NCI-H2196 (cell line): Measurements from ENCODE around the gene SNRPN.
"Not testable (repeated sequence)": the region's sequence is repeated elsewhere in the genome, so short reads cannot be mapped to it uniquely, and the experiment has no call there.

Experiments used
- DNase-seq: peaks from one replicate; lab custom pipeline; 2025; ENCODE audit not compliant: unreplicated experiment; lab: John Stamatoyannopoulos, UW

The SNRPN gene

DNA sequence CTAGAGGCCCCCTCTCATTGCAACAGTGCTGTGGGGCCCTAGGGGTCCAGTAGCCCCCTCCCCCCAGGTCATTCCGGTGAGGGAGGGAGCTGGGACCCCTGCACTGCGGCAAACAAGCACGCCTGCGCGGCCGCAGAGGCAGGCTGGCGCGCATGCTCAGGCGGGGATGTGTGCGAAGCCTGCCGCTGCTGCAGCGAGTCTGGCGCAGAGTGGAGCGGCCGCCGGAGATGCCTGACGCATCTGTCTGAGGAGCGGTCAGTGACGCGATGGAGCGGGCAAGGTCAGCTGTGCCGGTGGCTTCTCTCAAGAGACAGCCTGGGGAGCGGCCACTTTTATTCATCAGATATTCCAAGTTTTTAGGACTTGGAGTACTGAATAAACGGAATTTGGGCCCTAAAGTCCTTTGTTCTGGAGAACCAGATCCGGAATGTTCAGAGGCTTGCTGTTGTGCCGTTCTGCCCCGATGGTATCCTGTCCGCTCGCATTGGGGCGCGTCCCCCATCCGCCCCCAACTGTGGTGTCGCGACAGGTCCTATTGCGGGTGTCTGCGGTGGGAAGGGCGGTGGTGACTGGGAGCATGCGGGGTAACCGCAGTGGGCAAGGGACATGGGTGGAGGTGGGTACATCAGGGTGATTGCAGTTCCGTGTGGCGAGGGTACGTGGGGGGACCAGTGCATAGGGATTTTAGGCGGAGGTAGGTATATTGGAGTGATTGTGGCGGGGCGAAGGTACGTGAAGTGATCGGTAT is at the start of gene SNRPN, which contains the start of gene SNURF:
SNRPN (plus strand) TSS at position 205 of the 748 bp plus-strand sequence. CDS start 19,467 bp downstream, outside the sequence.
SNURF (plus strand) TSS at position 205 of the 748 bp plus-strand sequence; CDS start at position 267, 62 bp downstream.
- no peak for DNase-seq

DNA sequence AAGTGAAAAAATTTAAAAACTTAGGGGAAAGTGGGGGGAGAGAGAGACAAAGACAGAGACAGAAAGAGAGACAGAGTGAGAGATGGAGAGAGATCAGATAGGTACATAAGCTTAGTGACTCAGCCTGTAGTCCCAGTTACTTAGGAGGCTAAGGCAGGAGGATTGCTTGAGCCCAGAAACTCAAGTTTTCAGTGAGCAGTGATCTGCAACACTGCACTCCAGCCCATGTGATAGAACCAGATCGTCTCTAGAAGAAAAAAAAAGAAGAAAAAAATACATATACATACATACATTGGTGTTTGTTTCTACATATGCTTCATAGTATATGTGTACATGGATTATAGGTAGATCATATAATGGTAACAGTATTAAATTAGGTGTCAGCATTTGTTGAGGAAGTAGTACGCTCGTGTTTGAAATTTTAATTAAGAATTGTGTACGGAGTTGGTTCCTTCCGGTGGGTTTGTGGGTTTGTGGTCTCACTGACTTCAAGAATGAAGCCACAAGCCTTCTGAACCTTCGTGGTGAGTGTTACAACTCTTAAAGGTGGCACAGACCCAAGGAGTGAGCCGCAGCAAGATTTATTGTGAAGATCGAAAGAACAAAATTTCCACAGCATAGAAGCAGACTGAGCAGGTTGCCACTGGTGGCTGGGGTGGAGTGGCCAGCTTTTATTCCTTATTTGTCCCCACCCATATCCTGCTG is 38.3 kb upstream of the SNRPN start:
- no peak for DNase-seq

DNA sequence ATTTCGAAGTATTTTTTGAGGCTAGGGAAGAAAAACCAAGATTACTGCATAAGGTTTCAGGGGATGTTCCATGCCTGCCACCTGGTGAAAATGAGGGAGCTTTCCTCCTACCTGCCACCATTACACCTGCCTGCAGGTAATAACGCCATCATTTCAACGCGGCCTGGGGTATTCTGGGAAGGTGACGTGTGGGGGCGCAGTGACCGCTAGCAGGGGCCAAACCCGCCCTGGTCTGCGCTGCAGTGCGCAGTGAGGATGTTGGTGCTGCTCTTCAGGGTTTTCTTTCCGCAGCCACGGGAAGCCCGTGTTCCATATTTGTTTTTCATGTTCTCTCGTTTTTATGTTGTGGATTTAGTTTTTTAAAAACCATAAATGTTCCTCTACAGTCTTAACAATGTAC is 37.4 kb upstream of the SNRPN start:
- DNase-seq: no peak

DNA sequence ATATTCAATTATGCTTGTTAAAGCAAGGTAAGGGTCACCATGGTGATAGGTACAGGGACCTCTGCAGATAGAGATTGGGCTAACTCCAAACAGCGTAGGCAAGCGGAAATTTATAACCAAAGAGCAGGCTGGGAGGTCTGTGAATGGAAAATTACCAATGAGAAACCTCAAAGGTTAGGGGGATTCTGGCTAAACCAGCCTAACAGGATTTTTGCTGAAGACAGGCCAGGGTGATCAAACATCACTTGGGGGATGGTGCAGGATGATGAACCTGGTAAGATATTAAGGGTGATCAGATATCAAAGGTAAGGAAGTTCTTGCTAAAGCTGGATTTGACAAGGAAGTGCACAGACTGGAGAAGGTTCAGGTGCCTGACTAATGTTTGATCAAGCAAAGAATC is 35.3 kb upstream of the SNRPN start:
- DNase-seq: no peak

DNA sequence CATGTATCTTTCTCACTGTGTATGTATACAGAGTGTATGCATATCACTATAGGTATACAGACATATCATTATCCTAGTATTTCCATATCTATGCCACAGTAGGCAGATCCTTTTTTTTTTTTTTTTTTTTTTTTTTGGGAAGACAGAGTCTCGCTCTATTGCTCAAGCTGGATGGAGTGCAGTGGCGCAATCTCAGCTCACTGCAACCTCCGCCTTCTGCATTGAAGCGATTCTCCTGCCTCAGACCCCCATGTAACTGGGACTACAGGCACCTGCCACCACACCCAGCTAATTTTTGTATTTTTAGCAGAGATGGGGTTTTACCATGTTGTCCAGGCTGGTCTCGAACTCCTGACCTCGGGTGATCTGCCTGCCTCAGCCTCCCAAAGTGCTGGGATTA is 32.0 kb upstream of the SNRPN start:
- DNase-seq: not testable (repeated sequence)

DNA sequence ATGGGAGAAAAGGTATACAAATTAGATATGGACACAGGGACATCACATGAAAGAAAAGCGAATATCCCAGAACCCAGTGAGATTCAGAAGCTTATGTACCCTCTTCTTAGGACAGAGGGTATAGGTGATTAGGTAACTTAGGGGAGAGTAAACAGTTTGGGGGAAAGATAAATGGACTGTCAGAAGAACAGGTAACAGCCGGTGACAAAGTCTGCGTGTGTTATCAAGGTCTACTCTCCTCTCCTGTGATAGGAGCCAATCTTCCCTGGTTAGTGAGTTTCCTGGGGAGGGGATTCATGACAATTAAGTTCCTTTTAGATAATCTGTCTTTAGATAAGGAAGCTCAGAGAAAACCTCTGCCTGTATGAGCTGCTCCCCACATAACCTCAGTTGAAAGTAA is 30.6 kb upstream of the SNRPN start:
- DNase-seq: no peak

- DNase-seq: no peak
Measured at GRCh38 chr15:24924621-24925020, 30.2 kb upstream of the SNRPN start.

GRCh38 chr15:24931874-24932732 is 22.7 kb upstream of the SNRPN start:
- DNase-seq: not testable (repeated sequence)

GRCh38 chr15:24933716-24934115 is 21.1 kb upstream of the SNRPN start:
- DNase-seq: no peak

- not testable (repeated sequence) for DNase-seq
Measured at GRCh38 chr15:24938224-24938623, 16.6 kb upstream of the SNRPN start.

- no peak for DNase-seq
Measured at GRCh38 chr15:24940236-24940635, 14.6 kb upstream of the SNRPN start.

- DNase-seq: no peak
Measured at GRCh38 chr15:24943361-24943760, 11.4 kb upstream of the SNRPN start.

GRCh38 chr15:24944954-24945353 is 9.8 kb upstream of the SNRPN start:
- no peak for DNase-seq

DNA sequence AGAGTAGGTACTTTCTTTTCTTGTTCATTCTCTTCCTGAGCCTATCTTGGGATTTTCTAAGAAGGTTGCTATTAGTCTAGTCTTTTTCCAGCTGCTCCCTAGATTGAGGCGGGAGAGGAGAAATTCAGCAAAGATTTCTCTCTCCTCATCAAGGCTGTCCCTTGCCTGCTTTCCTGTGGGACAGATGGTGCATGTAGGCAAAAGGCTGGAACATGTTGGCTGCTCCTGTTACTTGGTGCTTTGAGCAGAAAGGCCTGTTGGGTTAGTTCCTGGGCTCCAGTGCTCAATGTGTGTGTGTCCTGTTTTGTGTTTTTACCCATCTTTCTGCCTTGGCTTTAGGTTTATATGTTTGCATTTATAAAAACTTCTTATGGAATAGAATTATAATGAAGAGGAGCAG is 9.1 kb upstream of the SNRPN start:
- DNase-seq: no peak

DNA sequence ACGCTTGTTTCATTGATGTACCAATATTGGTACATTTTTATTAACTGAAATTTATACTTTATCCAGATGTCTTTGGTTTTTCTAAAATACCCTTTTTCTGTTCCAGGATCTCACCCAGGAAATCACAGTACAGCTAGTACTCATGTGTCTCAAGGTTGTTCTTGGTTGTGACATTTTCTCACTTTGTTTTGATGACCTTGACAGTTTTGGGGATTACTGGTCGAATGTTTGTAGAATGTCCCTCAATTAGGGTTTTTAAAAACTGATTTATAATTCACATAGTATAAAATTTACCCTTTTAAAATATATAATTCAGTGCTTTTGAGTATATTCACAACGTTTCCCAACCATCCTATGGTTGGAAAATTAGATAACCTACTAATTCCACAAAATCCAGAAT is 6.3 kb upstream of the SNRPN start:
- no peak for DNase-seq

DNA sequence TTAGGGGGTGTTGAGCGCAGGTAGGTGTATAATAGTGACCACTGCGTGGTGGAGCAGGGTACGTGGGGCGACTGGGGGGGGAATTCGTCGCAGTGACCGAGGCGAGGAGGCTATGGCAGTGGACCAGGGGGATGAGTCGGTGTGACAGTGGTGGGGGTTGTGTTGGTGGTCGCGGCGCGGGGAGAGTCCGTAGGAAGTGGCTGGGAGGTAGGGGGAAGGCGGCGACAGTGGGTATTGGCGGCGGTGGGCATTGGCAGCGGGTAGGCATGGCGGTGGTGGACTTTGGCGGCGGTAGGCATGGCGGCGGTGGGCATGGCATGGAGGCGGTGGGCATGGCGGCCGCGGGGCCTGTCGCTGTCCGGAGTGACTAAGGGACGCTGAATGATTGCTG is 739 bp downstream of the SNRPN start:
- DNase-seq: no peak

- DNase-seq: no peak
Measured at GRCh38 chr15:24956111-24956838, 1.5 kb downstream of the SNRPN start.

DNA sequence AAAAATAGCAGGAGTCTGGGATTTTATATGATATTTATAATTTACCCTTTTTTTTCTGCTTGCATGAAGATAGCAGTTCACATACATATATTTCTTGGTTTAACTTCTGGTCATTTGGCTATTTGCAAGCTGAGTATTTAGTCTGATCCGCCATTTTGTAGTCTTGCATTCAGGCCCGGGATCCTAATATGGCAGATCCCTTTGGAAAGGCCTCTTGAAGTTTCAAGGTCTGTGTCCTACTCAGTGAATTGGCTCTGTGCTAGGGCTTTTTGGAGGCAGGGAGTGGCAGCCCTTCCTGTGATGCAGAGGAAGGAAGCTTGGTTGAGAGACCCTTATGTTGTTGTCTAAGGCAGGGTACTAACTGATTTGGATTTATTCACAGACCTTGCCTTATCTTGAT is 2.9 kb downstream of the SNRPN start:
- no peak for DNase-seq

GRCh38 chr15:24961967-24962366 is 7.2 kb downstream of the SNRPN start:
- DNase-seq: no peak

DNA sequence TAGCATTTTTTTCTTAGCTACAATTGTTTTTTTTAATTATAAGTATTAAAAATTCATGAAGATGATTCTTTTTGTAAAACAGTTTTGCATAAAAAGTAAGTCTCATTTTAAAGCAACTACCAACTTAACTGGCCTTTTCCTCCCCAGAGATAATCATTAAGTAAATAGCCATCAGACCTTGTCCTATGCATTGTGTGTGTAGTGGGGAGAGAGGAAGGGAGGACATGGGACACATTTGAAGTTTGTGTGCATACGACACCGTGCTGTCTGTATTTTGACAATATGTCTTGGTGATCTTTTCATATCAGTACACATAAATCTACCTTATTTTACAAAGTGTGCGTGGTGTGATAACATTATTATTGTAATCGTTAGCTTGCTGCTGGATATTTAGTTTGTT is 8.1 kb downstream of the SNRPN start:
- DNase-seq: no peak
